Right atrium auricular region (tissue), 2 donors: ENCODE results near the gene C1D. TPM values are rescaled to one million over a fixed set of nuclear protein-coding genes. Genes with fewer than 3 reads are reported as not detected.
"Not testable (repeated sequence)": the region's sequence is repeated elsewhere in the genome, so short reads cannot be mapped to it uniquely, and the experiment has no call there.

ENCODE experiments used
- DNase-seq: peaks from one replicate; pipeline ENCODE4 v3.0.0-alpha.2; 2019; ENCODE audit warnings: low spot score
- H3K27ac ChIP-seq, 2 donors: fragments of 200-600 bp; sonication (generic); 1 replicate in 1 of 2; 2 replicates in 1 of 2; pipeline ENCODE4 v1.5.1; 2016 to 2019
- H3K27me3 ChIP-seq, 2 donors: fragments of 200-600 bp; sonication (generic); one replicate each; pipeline versions ENCODE4 v1.5.1 to v1.6.0; 2017 to 2019
- H3K36me3 ChIP-seq: fragments of 200-600 bp; sonication (generic); one replicate; pipeline ENCODE4 v1.5.1; 2016
- H3K4me1 ChIP-seq, 2 donors: fragments of 200-600 bp; sonication (generic); one replicate each; pipeline versions ENCODE4 v1.5.1 to v1.6.0; 2017 to 2019
- H3K4me3 ChIP-seq, 2 donors: fragments of 200-600 bp; sonication (generic); 1 replicate in 1 of 2; 2 replicates in 1 of 2; pipeline ENCODE4 v1.5.1; 2017 to 2019; ENCODE audit warnings: mild to moderate bottlenecking in 1 of 2, moderate library complexity in 1 of 2
- H3K9me3 ChIP-seq, 2 donors: fragments of 200-600 bp; sonication (generic); one replicate each; pipeline ENCODE4 v1.5.1; 2019
- CTCF ChIP-seq, 2 donors: fragments of 200-600 bp; sonication (generic); IDR thresholded peaks; one replicate each; pipeline ENCODE4 v1.5.1; 2019; ENCODE audit warnings: antibody characterized with exemption in 2 of 2
- total RNA-seq, 2 donors: library from RNA; depleted of rRNA; stranded (reverse); fragments of >200 nt; gene quantifications; one replicate each; pipeline ENCODE4 v1.1.0, GENCODE V29; 2016

The C1D gene
- total RNA-seq, 2 donors from 2014 or later: 29.2 to 31.1 TPM

DNA sequence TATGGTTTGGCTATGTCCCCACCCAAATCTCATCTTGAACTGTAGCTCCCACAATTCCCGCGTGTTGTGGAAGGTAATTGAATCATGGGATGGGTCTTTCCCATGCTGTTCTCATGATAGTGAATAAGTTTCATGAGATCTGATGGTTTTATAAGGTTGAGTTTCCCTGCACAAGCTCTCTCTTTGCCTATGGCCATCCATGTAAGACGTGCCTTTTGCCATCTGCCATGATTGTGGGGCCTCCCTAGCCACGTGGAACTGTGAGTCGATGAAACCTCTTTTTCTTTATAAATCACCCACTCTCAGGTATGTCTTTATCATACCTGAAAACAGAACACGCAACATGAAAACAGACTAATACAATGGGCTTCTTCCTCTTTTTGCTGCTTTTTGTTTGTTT lies 11.2 kb upstream of the C1D start:
- no peaks in the 10 kb centered on the region for H3K9me3 ChIP-seq
- H3K27ac ChIP-seq: no peak overlapping the region
- H3K4me3 ChIP-seq: no peak overlapping the region
- no peaks in the 10 kb centered on the region for H3K36me3 ChIP-seq
- H3K4me1 ChIP-seq: no peaks in the 10 kb centered on the region
- no peak for DNase-seq
- no peaks in the 10 kb centered on the region for H3K27me3 ChIP-seq
- no peak for TF ChIP-seq CTCF (IDR thresholded peaks at IDR 0.05)

GRCh38 chr2:68063797-68064646 lies 1.2 kb upstream of the C1D start:
- not testable (repeated sequence) for H3K27ac ChIP-seq, H3K9me3 ChIP-seq, H3K27me3 ChIP-seq, H3K4me3 ChIP-seq, DNase-seq, H3K36me3 ChIP-seq
- H3K4me1 ChIP-seq: peaks cover 0 to 29% of the 10 kb centered on the region in 2 donors

- Histone ChIP-seq H3K36me3 (no peaks in the 10 kb centered on the region), H3K27me3 (no peaks in the 10 kb centered on the region), H3K4me3 (no peak overlapping the region), H3K27ac (no peak overlapping the region), H3K9me3 (no peaks in the 10 kb centered on the region), H3K4me1 (peaks cover 0 to 40% of the 10 kb centered on the region in 2 donors)
- no peak for TF ChIP-seq CTCF (IDR thresholded peaks at IDR 0.05)
- no peak for DNase-seq
Observed at GRCh38 chr2:68060652-68061051, 2.2 kb downstream of the C1D start.

DNA sequence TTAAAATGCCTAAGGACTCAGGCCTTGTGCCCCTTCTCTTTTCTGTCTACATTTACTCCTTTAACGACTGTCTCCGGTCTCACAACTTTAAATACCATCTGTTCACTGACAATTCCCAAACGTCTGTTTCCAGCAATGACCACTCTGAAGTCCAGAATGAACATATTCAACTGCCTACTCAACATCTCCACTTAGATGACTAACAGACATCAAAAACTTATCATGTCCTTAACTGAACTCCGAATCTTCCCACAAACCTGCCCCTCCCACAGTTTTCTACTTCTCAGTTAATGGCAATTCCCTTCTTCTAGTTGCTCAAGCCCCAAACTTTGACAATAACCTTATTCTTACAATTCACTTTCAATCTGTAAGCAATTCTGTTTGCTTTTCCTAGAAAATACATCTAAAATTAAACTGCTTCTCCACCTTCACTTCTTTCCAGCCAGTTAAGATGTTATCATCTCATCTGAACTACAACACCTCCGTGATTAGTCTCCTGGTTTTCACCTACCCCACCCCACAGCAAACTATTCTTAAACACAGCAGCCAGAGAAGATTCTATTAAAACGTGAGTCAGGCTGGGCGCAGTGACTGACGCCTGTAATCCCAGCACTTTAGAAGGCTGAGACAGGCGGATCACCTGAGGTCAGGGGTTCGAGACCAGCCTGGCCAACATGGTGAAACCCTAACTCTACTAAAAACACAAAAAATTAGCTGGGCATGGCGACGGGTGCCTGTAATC lies 2.8 kb downstream of the C1D start:
- H3K27me3 ChIP-seq: no peaks in the 10 kb centered on the region
- H3K4me1 ChIP-seq: peaks cover 0 to 40% of the 10 kb centered on the region in 2 donors
- H3K9me3 ChIP-seq: no peaks in the 10 kb centered on the region
- DNase-seq: no peak
- TF ChIP-seq CTCF (IDR thresholded peaks at IDR 0.05): no peak
- no peak overlapping the region for H3K27ac ChIP-seq
- H3K4me3 ChIP-seq: no peak overlapping the region
- no peaks in the 10 kb centered on the region for H3K36me3 ChIP-seq

- no peaks in the 10 kb centered on the region for H3K27me3 ChIP-seq
- no peak for DNase-seq
- no peaks in the 10 kb centered on the region for H3K9me3 ChIP-seq
- no peak for TF ChIP-seq CTCF (IDR thresholded peaks at IDR 0.05)
- no peaks in the 10 kb centered on the region for H3K36me3 ChIP-seq
- peaks cover 0 to 43% of the 10 kb centered on the region in 2 donors for H3K4me1 ChIP-seq
- no peak overlapping the region for H3K27ac ChIP-seq
- H3K4me3 ChIP-seq: no peak overlapping the region
Observed at GRCh38 chr2:68057658-68058396, 5.0 kb downstream of the C1D start.
